GM18498 (cell line): ENCODE measurements around the gene RNF7.
"Not testable (repeated sequence)": the region's sequence is repeated elsewhere in the genome, so short reads cannot be mapped to it uniquely, and the experiment has no call there.

Experiments used
- ATAC-seq: cut with Tn5 transposase; IDR thresholded peaks from one replicate; pipeline ENCODE4 v1.9.1; 2021; ENCODE audit warnings: mild to moderate bottlenecking, moderate library complexity; ENCODE audit not compliant: unreplicated experiment

Gene RNF7

DNA sequence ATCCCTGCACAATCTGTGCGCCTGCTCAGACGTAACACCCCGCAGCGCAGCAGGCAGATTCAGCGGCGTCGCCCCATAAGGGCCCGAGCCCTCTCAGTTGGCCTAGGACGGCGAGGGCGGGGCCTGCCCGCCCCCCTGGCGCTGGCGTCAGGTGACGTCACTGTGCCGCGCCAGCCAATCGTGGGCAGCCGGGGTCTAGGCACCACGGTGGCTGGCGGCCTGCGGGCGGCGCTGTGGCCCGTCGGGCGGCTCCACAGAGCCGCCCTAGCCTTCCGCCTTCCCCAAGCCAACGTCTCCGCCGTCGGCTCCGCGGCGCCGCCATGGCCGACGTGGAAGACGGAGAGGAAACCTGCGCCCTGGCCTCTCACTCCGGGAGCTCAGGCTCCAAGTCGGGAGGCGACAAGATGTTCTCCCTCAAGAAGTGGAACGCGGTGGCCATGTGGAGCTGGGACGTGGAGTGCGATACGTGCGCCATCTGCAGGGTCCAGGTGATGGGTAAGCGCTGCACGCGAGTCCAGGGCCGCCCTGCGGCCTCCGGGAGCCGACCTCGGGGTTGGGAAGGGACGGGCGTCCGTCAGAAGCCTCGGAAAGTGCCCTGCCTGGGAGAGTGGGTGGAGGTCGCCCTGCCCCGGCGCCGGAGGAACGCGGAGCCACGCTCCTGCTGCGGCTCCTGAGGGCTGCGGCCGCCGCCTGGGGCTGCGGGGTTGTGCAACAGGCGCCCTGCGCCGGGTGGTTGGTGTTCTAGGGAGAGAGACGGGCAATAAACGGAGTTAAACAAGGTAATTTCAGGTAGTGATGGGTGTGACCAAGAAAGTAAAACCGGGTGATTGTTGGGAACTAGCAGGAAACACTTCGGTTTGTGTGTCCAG, at the start of gene RNF7:
TSS of gene RNF7 (plus strand) at position 277 of the 869 bp plus-strand sequence. CDS start at position 321, 44 bp downstream.
- ATAC-seq, result peak; percentile 94

DNA sequence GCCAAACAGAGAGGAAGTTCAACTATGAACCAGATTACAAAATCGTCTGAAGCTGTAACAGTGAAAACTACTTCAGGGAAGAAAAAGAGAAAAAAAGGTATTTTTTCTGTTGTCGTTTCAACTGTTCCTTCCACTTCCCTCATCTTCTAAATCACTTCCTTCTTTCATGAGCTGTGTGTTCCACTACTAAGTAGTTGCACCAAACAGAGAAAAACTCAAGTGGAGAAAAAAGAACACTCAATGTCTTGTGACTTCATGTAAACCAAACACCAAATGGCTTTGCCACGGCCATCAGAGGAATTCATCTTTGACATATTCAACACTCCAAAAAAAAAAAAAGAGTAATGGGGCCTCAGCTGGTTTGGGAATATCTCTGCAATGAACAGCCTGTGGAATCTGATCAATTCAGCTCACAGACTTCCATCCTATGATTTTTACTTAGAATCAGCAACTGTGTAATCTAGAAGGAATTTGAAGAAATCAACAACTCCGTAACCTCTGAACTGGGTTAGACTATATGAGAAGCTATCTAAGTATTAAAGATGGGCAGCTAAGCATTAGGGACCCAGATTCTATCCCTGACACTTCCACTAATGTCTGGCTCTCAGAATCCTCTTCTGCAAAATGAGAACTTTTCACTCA, 47.5 kb upstream of the RNF7 start:
- ATAC-seq, result no peak

DNA sequence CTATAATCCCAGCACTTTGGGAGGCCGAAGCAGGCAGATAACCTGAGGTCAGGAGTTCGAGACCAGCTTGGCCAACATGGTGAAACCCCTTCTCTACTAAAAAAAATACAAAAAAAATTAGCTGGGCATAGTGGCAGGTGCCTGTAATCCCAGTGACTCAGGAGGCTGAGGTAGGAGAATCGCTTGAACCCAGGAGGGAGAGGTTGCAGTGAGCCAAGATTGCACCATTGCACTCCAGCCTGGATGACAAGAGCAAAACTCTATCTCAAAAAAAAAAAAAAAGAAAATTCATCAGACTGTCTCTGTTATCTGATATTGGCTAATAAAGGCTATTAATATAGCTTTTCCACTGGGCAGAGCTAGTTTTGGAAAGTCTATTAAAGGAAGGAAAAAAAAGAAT, 46.6 kb upstream of the RNF7 start:
- ATAC-seq, result not testable (repeated sequence)

DNA sequence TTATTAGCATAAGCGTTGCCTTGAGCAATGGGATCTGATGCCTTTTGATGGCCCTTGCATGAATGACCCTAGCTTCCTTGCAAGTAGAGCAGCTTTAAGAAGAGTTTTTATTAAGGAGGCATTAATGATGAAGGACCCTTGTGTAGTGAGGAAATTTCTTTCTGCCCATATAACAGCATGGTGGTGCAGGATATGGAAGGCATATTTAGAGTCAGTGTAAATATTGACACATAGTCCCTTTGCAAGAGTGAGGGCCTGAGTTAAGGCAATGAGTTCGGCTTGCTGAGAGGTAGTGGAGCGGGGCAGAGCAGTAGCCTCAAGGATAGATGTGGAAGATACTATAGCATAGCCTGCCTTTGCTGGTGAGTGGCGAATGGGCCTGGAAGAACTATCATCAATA, 45.1 kb upstream of the RNF7 start:
- ATAC-seq, result not testable (repeated sequence)

DNA sequence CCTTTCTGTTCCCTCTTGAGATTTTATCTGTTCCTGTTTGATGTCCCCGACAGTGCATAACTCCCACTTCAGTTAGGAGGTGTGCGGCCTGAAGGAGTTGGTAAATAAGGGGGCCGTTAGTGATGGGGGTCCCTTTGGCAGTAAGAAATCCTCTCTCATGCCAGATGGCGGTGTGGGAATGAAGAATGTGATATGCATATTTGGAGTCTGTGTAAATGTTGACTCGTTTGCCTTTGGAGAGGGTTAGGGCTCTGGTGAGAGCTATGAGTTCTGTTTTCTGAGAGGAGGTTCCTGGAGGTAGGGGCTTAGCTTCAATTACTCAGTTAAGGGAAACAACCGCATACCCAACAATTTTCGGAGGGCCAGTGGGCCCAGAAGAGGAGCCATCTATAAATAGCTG, 38.8 kb upstream of the RNF7 start:
- no peak for ATAC-seq

DNA sequence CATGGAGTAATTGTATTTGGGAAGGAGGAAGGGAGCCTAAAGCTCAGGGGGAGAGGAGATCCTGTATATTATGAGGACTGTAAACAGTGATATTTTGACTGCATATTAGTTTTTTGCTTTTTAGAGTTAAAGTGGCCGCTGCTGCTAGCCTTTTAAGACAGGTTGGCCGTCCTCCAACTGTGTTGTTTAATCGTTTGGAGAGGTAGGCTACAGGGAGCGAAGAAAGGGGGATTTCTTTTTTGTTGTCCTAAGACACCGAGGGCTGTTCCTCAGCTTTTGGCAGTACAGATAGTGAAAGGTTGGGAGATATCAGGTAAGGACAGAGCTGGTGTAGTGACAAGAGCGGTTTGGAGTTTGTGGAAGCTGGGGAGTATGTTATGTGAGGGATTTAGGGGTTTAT, 38.2 kb upstream of the RNF7 start:
- ATAC-seq, result no peak

DNA sequence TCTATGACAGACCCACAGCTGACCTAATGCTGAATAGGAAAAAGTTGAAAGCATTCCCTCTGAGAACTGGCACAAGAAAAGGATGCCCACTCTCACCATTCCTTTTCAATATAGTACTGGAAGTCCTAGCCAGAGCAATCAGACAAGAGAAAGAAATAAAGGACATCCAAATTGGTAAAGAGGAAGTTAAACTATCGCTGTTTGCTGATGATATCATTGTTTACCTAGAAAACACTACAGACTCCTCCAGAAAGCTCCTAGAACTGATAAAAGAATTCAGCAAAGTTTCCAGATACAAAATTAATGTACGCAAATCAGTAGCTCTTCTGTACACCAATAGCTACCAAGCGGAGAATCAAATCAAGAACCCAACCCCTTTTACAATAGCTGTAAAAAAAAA, 34.7 kb upstream of the RNF7 start:
- ATAC-seq, result not testable (repeated sequence)

DNA sequence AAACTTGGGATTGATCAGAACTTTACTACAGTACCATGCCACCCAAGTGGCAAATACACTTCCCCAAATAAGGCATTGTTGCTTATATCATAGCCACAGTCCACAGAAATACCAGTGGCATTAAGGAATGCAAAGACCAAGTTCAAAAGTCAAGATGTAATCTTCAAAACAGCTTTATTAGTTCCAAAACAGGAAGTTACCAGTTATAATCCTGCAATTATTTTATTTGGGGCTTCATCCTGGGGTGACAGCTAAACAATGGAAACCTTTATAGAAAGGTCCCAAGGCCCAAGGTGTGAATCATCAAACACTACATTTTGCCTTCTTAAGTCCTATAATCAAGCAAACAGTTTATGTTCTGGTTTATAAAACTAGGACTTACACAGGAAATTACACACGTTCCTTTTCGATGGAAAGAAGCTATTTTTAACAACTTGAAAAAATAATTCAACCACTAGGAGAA, 30.3 kb upstream of the RNF7 start:
- no peak for ATAC-seq

DNA sequence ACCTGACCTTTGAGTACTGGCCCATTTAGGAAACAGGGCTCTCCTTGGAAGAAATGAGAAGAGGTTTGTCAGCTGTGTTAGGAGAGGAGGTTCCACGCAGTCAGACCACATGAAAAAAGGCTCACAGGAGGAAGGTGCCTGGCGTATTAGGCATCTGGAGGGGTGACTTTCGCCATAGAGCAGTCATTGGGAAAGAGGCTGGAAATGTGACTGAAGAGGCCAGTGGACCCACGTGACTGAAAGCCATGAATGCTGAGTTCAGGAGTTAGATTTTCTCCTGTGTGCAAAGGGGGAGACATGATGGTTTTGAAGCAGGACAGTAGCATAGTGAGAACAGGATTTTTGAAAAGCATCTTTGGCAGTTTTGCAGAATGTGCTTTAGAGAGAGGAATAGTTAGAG, 29.7 kb upstream of the RNF7 start:
- no peak for ATAC-seq

DNA sequence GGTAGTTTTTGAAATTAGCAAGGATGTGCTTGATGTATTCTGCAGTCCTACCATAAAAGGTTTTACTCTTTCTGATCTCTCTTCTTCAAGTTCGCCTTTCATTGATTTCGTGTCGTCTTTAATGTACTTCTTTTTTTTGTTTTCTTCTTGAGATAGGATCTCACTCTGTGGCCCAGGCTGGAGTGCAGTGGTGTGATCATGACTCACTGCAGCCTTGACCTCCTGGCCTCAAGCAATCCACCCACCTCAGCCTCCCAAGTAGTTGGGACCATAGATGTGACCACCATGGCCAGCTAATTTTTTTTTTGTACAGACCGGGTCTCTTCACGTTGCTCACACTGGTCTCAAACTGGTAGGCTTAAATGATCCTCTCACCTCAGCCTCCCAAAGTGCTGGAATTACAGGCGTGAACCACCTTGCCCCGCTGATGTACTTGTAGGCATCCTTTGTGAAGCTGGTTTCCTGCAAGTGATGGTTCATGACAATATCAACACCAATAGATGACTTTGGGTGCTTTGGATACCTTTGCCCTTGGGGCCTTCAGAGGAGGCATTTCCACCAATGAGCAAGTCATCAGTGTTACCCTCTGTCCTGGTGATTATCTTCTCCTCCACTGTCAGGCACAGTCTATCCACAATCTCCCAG, 28.9 kb upstream of the RNF7 start:
- ATAC-seq, result no peak

DNA sequence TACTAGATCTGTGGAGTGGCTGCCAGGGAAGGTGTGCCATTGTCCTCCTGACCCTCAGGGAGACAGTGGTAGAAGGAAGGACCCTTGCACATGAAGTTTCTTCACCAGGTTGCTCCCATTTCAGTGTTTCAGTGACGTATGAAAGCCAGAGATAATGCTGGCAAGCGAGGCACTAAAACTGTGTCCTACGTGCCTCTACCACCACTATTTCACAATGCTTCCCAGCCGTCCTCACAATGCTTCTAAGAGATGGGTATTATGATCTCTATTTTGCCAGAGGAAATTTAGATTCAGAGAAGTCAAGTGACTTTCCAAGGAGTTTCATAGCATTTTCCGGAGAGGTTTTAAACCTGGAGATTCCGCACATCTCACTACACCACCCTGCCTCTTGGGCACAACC, 28.0 kb upstream of the RNF7 start:
- no peak for ATAC-seq

DNA sequence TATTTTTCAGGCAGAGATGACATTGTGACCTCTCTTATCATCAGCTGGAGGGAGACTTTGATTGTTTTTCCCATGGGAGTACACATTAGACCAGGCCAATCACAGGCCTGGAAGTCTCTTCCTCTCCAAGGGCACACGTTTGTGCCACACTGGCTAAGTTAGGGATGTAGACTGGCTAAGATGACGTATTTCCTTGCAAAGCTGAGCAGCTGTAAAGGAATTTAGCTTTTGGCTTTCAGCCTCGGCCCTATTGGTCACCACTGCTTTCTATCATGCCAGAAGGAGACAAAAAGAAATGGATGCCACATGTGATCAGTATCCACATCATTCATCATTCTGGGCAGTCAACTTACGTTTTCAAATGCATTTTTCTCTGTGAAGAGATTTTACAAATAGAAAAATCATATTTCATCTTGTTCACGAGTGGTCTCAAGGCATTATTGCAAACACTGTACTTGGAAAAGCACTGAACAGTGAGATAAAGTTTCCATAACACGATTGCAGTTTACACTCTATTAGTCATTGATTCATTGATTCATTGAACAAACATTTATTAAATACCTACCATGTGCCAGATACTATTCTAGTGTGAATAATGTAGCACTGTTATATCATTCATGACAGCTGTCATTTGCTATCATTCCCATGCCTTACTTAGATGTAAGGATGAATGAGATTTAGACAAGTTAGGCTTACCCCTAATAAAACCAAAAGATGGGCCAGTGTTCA, 27.0 kb upstream of the RNF7 start:
- no peak for ATAC-seq

DNA sequence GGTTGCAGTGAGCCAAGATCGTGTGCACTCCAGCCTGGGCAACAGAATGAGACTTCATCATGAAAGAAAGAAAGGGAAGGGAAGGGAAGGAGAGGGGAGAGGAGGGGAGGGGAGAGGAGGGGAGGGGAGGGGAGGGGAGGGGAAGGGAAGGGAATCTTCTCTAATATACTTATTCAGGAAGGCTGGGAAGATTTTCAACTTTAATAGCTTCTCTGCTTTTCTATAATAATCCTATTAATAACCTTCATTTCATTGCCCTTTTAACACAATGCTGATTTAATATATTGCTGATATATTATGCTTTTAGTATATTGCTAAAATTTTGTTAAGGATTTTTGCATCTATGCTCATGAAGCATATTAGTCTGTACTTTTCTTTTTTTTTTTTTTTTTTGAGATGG, 23.4 kb upstream of the RNF7 start:
- ATAC-seq, result no peak

DNA sequence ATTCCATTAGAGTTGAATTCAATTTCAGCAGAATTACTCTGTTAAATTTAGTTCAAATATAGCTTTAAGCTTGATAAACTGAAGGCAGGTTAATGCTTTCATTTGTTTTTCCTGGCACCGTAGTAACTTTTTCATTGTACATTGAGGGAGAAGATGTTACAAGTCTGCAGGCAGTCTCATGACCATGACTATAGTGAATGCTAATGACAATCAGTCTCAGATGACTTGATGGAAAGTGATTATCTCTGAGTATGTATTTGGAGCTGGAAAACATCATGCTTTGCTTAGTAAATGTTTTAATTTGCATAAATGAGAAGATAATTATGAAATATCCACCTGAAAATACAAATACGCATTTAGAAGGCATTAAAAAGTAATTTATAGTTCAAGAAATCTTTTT, 16.0 kb upstream of the RNF7 start:
- no peak for ATAC-seq

DNA sequence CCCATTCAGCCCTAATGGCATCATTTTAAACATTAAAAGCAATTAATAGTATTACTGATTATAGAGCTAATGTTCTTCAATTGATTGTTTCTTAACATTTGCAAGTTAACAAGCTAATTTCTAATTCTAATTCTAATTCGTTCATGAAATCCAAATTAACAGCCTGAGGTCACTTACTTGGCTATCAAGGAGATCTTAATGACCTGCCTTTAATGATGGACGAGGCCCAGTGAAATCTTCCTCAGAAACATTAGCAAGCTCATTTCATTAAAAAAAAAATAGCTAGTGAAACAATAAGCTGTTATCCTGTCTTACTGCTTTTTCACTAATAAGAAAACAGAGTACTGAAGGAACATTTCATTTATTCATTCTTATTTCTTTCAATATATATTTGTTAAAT, 15.4 kb upstream of the RNF7 start:
- no peak for ATAC-seq

DNA sequence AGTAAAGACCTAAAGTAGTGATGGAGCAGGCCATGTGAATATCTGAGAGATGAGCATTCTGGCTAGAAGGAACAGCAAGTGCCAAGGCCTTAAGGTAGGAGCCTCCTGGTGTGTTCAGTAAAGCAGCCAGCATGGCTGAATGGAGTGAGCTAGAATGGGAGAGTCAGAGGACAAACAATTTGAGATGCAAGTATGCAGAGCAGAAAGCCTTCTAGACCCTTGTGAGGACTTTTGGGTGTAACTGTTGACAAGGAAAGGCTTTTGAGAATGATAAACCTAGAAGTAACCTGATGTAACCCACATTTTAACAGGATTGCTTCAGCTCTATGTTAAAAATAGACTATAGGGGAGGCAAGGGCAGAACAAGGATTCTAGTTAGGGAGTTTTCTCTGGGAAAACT, 14.8 kb upstream of the RNF7 start:
- no peak for ATAC-seq

DNA sequence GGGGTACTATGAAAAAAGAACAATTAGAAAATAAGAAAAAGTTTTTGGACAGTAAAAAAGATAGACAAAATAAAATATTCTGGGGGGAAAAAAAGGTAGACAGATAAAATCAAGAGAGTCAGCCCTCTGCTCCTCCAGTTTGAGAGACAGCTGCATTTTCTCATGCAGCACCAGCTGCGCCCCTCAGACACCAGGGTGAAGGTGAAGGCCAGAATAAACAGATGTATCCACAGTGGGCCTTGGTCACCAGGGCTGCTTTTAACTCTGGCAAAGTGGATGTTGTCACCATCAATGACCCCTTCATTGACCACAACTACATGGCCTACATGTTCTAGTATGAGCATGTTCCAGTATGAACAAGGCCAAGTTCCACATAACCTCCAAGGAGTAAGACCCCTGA, 13.9 kb upstream of the RNF7 start:
- no peak for ATAC-seq

DNA sequence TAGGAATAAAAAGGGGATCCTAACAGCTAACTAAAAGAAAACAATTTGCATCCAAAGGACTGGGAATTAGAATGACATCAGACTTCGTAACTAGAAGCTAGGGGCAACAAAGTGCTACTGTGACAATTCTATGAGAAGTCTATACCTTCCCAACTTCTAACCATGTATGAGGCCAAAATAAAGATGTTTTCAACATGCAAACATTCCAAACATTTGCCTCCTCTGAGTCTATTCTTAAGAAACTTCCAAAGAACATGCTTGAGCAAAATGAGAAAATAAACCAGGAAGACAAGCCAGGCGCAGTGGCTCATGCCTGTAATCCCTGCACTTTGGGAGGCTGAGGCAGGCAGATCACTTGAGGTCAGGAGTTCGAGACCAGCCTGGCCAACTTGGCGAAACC, 13.1 kb upstream of the RNF7 start:
- no peak for ATAC-seq

DNA sequence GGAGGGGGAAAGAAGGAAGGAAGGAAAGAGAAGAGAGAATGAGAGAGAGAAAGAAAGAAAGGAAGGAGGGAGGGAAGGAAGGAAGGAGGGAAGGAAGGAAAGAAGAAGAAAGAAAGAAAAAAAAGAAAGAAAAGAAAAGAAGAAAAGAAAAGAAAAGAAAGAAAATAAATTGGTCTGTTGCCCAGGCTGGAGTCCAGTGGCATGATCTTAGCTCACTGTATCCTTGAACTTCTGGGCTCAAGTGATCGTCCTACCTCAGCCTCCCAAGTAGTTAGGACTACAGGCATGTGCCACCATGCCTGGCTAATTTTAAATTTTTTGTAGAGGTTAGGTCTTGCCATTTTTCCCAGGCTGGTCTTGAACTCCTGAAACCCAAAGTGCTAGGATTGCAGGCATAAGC, 11.6 kb upstream of the RNF7 start:
- no peak for ATAC-seq

DNA sequence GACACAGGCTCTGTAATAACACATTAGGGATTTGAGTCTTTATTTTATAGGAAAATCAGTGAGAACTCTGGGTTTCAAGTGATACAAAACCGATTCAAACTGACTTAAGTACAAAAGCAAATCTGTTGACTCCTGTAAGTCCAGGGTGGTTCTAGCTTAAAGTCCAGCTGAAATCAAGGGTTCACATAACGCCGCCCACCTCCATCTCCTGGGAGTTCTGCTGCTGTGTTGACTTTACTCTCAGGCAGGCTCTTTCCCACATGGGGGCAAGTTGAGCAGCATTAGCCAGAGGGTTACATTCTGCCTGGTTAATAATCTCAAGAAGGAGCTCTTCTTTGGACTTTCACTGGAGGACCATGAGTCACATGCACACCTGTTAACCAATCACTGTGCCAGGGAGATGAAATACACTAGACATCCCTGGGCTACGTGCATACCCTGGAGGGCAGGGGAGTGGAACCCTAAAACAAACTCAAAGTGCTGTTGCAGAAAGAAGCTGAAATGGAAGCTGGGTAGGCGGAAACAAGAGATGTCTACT, 9.7 kb upstream of the RNF7 start:
- ATAC-seq, result no peak

DNA sequence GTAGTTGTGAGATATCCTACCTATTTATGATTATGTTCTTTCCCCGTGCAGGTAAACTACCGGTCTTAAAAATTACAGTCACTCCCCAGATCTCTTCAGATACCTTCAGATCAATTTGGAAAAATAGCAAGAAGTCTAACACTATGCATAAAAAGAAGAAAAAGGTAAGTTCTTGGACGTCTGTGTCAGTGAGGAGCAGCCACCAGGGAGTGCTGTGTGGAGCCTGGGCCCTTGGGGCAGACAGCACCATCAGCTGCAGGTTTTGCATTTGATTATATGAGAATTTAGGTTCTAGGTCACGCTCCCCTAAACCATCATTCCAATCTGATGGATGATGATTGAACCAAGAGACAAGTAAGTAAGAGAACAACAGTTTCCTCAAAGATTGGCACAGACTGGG, 8.9 kb upstream of the RNF7 start:
- no peak for ATAC-seq
